GM18861 (cell line): Measurements from ENCODE around the gene THSD7B.
"Not testable (repeated sequence)": the region's sequence is repeated elsewhere in the genome, so short reads cannot be mapped to it uniquely, and the experiment has no call there.

Experiments
- ATAC-seq: cut with Tn5 transposase; IDR thresholded peaks from one replicate; pipeline ENCODE4 v1.9.1; 2021; ENCODE audit not compliant: unreplicated experiment

THSD7B gene

DNA sequence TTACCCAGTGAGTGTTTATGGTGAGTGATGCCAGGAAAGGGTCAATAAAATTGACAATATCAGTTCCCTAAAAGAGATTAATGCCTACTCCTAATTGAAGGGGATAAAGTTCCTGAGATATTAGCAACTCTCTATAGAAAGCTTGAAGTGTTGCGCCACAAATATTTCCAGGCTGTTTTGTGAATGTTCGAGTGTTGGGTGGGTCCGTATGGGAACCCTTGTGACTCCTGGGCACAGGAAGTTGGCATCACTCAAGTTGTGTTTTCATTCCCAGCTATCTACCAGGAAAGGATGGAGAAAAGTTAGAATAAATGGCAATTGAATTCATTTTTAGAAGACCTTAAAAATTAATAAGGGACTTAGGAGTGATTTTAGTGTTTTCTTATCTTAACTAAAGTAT is 472.7 kb downstream of the THSD7B start:
- no peak for ATAC-seq

GRCh38 chr2:137249463-137250130 is 484.3 kb downstream of the THSD7B start:
- no peak for ATAC-seq

- ATAC-seq, result no peak
Observed at GRCh38 chr2:137250401-137250800, 485.1 kb downstream of the THSD7B start.

GRCh38 chr2:137251045-137251444 is 485.7 kb downstream of the THSD7B start:
- ATAC-seq, result no peak

GRCh38 chr2:137252934-137253333 is 487.6 kb downstream of the THSD7B start:
- ATAC-seq, result no peak

DNA sequence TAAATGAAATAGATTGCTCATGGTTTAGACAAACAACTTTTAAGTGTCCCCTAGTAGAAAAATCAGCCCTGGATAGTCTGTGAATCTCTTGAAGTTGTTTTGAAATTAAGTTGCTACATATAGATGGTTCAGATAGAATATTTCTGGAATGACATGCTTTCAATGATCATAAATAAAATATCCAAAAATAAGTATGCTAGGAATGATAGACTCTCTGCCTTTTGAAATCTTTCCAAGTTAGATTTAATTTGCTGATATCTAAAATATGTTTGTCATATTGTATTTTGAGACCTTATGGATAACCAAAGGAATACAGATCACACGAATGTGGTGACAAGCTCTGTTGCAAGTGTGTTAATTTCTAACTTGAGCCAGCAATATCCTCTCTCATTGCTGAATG is 488.7 kb downstream of the THSD7B start:
- ATAC-seq, result no peak

DNA sequence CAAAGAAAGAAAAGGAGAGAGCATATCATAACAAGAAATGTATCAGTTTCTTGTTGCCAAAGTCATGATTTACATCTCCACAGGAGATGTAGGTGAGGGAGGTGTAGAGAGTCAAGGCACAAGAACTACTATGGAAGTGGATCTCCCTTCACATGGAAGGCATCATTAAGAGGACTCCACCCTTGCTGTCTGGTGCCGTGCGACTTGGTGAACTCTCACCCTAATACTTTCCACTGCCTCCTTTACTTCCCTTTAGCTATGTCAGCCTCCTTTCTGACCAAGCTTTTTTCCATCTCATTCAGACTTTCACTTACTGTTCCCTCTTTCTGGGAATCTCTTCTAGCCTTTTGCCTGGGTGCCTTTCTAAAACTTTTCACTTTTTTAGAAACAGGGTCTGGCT is 490.0 kb downstream of the THSD7B start:
- ATAC-seq, result no peak

- ATAC-seq, result no peak
Observed at GRCh38 chr2:137255990-137256389, 490.6 kb downstream of the THSD7B start.

GRCh38 chr2:137261881-137262585 is 496.7 kb downstream of the THSD7B start:
- no peak for ATAC-seq

DNA sequence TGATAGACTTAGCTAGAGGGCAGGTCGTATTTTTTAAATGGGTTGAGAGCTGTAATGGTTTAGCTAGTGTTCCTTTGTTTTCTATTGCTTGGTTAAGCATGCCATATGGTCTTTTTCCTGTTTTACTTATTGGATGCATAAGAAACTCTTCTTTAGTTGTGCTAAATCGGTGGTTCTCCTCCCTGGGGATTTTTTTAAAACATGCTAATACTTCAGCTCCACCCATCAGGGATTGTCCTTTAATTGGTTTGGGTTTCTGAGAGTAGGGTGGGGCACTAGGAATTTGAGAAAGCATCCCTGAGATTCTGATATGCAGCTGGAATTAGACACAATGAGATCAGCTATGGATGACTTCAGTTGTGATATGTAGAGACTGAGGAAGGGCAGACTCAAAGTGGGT is 497.2 kb downstream of the THSD7B start:
- ATAC-seq, result no peak

GRCh38 chr2:137287913-137288639 is 522.7 kb downstream of the THSD7B start:
- no peak for ATAC-seq

GRCh38 chr2:137291836-137292570 is 526.7 kb downstream of the THSD7B start:
- ATAC-seq, result no peak

DNA sequence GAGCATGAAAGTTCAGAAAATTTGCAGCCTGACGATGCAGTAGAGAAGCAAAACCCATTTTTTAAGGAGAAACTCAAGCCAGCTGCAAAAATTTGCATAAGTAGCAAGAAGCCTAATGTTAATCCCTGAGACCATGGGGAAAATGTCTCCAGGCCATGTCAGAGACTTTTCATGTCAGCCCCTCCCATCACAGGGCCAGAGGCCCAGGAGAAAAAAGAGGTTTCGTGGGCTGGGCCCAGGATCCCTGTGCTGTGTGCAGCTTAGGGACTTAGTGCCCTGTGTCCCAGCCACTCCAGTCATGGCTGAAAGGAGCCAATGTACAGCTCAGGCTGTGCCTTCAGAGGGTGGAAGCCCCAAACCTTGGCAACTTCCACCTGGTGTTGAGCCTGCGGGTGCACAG is 533.0 kb downstream of the THSD7B start:
- ATAC-seq, result no peak

- no peak for ATAC-seq
Observed at GRCh38 chr2:137300987-137301386, 535.6 kb downstream of the THSD7B start.

DNA sequence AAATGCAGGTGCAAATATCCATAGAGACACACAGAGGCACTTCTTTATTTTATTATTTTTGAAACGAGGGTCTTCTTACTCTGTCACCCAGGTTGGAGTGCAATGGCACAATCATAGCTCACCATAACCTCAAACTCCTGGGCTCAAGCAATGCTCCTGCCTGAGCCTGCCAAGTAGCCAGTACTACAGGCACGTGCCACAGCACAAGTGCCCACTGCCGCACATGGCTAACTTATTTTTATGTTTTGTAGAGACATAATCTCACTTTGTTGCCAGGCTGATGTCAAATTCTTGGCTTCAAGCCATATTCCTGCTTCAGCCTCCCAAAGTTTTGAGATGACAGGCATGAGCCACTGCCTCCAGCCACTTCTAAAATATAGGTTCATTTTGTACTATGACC is 537.6 kb downstream of the THSD7B start:
- ATAC-seq, result no peak

- ATAC-seq, result no peak
Observed at GRCh38 chr2:137316075-137316474, 550.7 kb downstream of the THSD7B start.

GRCh38 chr2:137321566-137321965 is 556.2 kb downstream of the THSD7B start:
- no peak for ATAC-seq

DNA sequence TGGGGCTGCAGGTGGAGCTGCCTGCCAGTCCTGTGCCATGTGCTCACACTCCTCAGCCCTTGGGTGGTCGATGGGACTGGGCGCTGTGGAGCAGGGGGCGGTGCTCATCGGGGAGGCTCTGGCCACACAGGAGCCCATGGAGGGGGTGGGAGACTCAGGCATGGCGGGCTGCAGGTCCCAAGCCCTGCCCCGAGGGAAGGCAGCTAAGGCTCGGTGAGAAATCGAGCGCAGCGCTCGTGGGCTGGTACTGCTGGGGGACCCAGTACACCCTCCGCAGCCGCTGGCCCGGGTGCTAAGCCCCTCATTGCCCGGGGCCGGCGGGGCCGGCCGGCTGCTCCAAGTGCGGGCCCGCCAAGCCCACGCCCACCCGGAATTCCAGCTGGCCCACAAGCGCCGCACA is 566.2 kb downstream of the THSD7B start:
- not testable (repeated sequence) for ATAC-seq

GRCh38 chr2:137333386-137334165 is 568.2 kb downstream of the THSD7B start:
- no peak for ATAC-seq

DNA sequence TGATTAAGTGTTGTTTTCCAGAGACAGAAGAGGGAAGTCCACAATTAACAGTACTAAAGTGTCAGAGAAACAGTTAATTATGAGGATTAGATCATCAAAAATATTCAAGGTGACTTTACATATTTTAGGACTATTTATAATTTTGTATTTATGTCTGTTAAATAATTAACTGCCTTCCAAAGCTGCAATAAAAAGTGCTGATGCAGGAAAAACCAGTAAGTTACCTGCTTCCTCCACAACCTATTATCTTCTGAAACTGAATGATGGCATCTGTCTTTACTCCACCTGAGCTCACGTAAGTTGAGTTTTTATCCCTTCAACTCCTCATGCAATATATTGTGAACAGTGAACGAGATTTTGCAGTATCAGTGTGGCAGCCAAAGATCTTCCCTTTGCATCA is 570.7 kb downstream of the THSD7B start:
- ATAC-seq, result no peak

- no peak for ATAC-seq
Observed at GRCh38 chr2:137339051-137339450, 573.7 kb downstream of the THSD7B start.
